Measurements from ENCODE around the gene EFNB3.

- TF ChIP-seq TOX (CRISPR knock-in tag; IDR thresholded peaks at IDR 0.05; ENCODE audit: borderline replicate concordance) (no peak), ZFP3 (CRISPR knock-in tag; IDR thresholded peaks at IDR 0.05) (no peak), RARB (CRISPR knock-in tag; IDR thresholded peaks at IDR 0.05) (no peak), PATZ1 (CRISPR knock-in tag; IDR thresholded peaks at IDR 0.05; ENCODE audit: borderline replicate concordance) (no peak), SNAI2 (CRISPR knock-in tag; IDR thresholded peaks at IDR 0.05) (no peak), CSRNP3 (CRISPR knock-in tag; IDR thresholded peaks at IDR 0.05) (no peak), ZFP30 (CRISPR knock-in tag; IDR thresholded peaks at IDR 0.05) (no peak), GLIS3 (CRISPR knock-in tag; IDR thresholded peaks at IDR 0.05) (no peak), ARNTL (CRISPR knock-in tag; IDR thresholded peaks at IDR 0.05; ENCODE audit: borderline replicate concordance, low read depth) (no peak), PPARA (CRISPR knock-in tag; IDR thresholded peaks at IDR 0.05; ENCODE audit: borderline replicate concordance) (no peak), ISL1 (CRISPR knock-in tag; IDR thresholded peaks at IDR 0.05) (no peak), ZC3H10 (CRISPR knock-in tag; IDR thresholded peaks at IDR 0.05) (no peak), POU6F1 (CRISPR knock-in tag; IDR thresholded peaks at IDR 0.05; ENCODE audit: borderline replicate concordance, low read depth) (no peak)
Measured at GRCh38 chr17:7697828-7698588, 7.0 kb upstream of the EFNB3 start.
